Hepatocyte (in vitro differentiated cells): ENCODE data around the gene DTX1. TPM values are rescaled to one million over a fixed set of nuclear protein-coding genes. Genes with fewer than 3 reads are reported as not detected.

Experiments used
- DNase-seq: peaks from one replicate; pipeline ENCODE4 v3.0.0-alpha.2; 2016; ENCODE audit warnings: low spot score
- H2AFZ ChIP-seq: fragments of 200-600 bp; sonication (generic); 2 replicates; pipeline ENCODE4 v1.6.0; 2016; ENCODE audit warnings: antibody characterized with exemption, mild to moderate bottlenecking
- H3K27ac ChIP-seq: fragments of 200-600 bp; sonication (generic); 2 replicates; pipeline ENCODE4 v1.5.1; 2016; ENCODE audit warnings: mild to moderate bottlenecking
- H3K27me3 ChIP-seq: fragments of 200-600 bp; sonication (generic); 2 replicates; pipeline ENCODE4 v1.6.1; 2016
- H3K36me3 ChIP-seq: fragments of 200-600 bp; sonication (generic); replicated peaks from 2 replicates; pipeline ENCODE4 v1.5.1; 2016; ENCODE audit warnings: low read depth; ENCODE audit not compliant: insufficient read depth
- H3K4me1 ChIP-seq: fragments of 200-600 bp; sonication (generic); 2 replicates; pipeline ENCODE4 v1.5.1; 2016; ENCODE audit warnings: mild to moderate bottlenecking, moderate library complexity; ENCODE audit not compliant: insufficient read depth
- H3K4me2 ChIP-seq: fragments of 200-600 bp; sonication (generic); 2 replicates; pipeline ENCODE4 v1.6.0; 2016
- H3K4me3 ChIP-seq: fragments of 200-600 bp; sonication (generic); 2 replicates; pipeline ENCODE4 v1.5.1; 2016; ENCODE audit warnings: mild to moderate bottlenecking
- H3K79me2 ChIP-seq: fragments of 200-600 bp; sonication (generic); 2 replicates; pipeline ENCODE4 v1.6.0; 2017; ENCODE audit warnings: mild to moderate bottlenecking
- H3K9me2 ChIP-seq: fragments of 200-600 bp; sonication (generic); replicated peaks from 2 replicates; pipeline ENCODE4 v1.6.0; 2017; ENCODE audit warnings: mild to moderate bottlenecking; ENCODE audit not compliant: insufficient read depth
- H3K9me3 ChIP-seq: fragments of 200-600 bp; sonication (generic); 2 replicates; pipeline ENCODE4 v1.5.1; 2016; ENCODE audit warnings: low read depth, mild to moderate bottlenecking
- H4K20me1 ChIP-seq: fragments of 200-600 bp; sonication (generic); 2 replicates; pipeline ENCODE4 v1.6.0; 2016; ENCODE audit warnings: mild to moderate bottlenecking; ENCODE audit not compliant: insufficient read depth, poor library complexity, severe bottlenecking
- CTCF ChIP-seq: fragments of 200-600 bp; sonication (generic); IDR thresholded peaks from 2 replicates; pipeline ENCODE4 v1.5.1; 2016; ENCODE audit warnings: antibody characterized with exemption, mild to moderate bottlenecking; ENCODE audit not compliant: poor library complexity
- EZH2 ChIP-seq: fragments of 200-600 bp; sonication (generic); IDR thresholded peaks from 2 replicates; pipeline ENCODE4 v1.6.1; 2016; ENCODE audit warnings: antibody characterized with exemption, mild to moderate bottlenecking, borderline replicate concordance
- EZH2phosphoT487 ChIP-seq: fragments of 200-600 bp; sonication (generic); IDR thresholded peaks from one replicate; pipeline ENCODE4 v1.6.1; 2018; ENCODE audit warnings: antibody characterized with exemption, mild to moderate bottlenecking, low read depth, moderate library complexity; ENCODE audit not compliant: unreplicated experiment, severe bottlenecking
- WGBS: methylation state at CpG from one replicate; pipeline ENCODE4 v1.1.6; 2016; ENCODE audit warnings: low lambda C conversion rate; ENCODE audit errors: missing lambda C conversion rate; 5-methylcytosine and 5-hydroxymethylcytosine counted together
- polyA plus RNA-seq: library from polyadenylated mRNA; unstranded; fragments of >200 nt; fragmentation: Nextera tagmentation; extraction: Ambion mirVana; gene quantifications from 2 replicates; pipeline ENCODE4 v1.2.1, GENCODE V29; 2016
- total RNA-seq: library from RNA; depleted of rRNA; stranded (reverse); fragments of >200 nt; gene quantifications from 2 replicates; pipeline ENCODE4 v1.2.3, GENCODE V29; 2014

The DTX1 gene
- total and polyA plus RNA-seq, 2 experiments from 2014 or later: 0.47 to 2.3 TPM

- peaks cover 53% of the 10 kb centered on the region for H3K27me3 ChIP-seq
Measured at GRCh38 chr12:113077859-113078255, 21.3 kb downstream of the DTX1 start.

GRCh38 chr12:113081873-113082272 lies 25.3 kb downstream of the DTX1 start:
- Histone ChIP-seq H3K27me3 (peaks cover 31% of the 10 kb centered on the region), H3K27ac (no peak overlapping the region), H2AFZ (no peak overlapping the region), H3K9me3 (no peaks in the 10 kb centered on the region), H4K20me1 (no peaks in the 10 kb centered on the region), H3K4me1 (no peaks in the 10 kb centered on the region), H3K36me3 (no peaks in the 10 kb centered on the region), H3K4me2 (no peak overlapping the region), H3K79me2 (no peaks in the 10 kb centered on the region), H3K9me2 (no peaks in the 10 kb centered on the region), H3K4me3 (no peak overlapping the region)
- 91% methylated on average over 4 of the region's 4 CpGs for WGBS
- TF ChIP-seq EZH2 (no peak), CTCF (no peak), EZH2phosphoT487 (no peak)
- DNase-seq: no peak

More at GRCh38 chr12:113077859-113078255, 21.3 kb downstream of the DTX1 start:
- H3K4me3 ChIP-seq: no peak overlapping the region
- no peak overlapping the region for H3K27ac ChIP-seq
- no peak for DNase-seq
- no peak overlapping the region for H2AFZ ChIP-seq
- H3K9me3 ChIP-seq: no peaks in the 10 kb centered on the region
- H3K9me2 ChIP-seq: no peaks in the 10 kb centered on the region
- no peak overlapping the region for H3K4me2 ChIP-seq
- H3K79me2 ChIP-seq: no peaks in the 10 kb centered on the region
- WGBS: 18% methylated on average over 25 of the region's 48 CpGs
- no peaks in the 10 kb centered on the region for H3K4me1 ChIP-seq
- H4K20me1 ChIP-seq: no peaks in the 10 kb centered on the region
- H3K36me3 ChIP-seq: no peaks in the 10 kb centered on the region
- TF ChIP-seq EZH2: no peak
- TF ChIP-seq CTCF: no peak
- TF ChIP-seq EZH2phosphoT487: no peak

- WGBS: 90% methylated on average over 9 of the region's 9 CpGs
- Histone ChIP-seq H3K79me2 (no peaks in the 10 kb centered on the region), H3K9me3 (no peaks in the 10 kb centered on the region), H2AFZ (no peak overlapping the region), H3K27me3 (peaks cover 24% of the 10 kb centered on the region), H3K9me2 (no peaks in the 10 kb centered on the region), H3K4me3 (no peak overlapping the region), H3K4me2 (no peak overlapping the region), H4K20me1 (no peaks in the 10 kb centered on the region), H3K27ac (no peak overlapping the region), H3K4me1 (no peaks in the 10 kb centered on the region), H3K36me3 (no peaks in the 10 kb centered on the region)
- no peak for DNase-seq
- TF ChIP-seq CTCF (no peak), EZH2phosphoT487 (no peak), EZH2 (no peak)
Measured at GRCh38 chr12:113082486-113083148, 26.1 kb downstream of the DTX1 start.
